ENCODE measurements around the gene RNF113B.

DNA sequence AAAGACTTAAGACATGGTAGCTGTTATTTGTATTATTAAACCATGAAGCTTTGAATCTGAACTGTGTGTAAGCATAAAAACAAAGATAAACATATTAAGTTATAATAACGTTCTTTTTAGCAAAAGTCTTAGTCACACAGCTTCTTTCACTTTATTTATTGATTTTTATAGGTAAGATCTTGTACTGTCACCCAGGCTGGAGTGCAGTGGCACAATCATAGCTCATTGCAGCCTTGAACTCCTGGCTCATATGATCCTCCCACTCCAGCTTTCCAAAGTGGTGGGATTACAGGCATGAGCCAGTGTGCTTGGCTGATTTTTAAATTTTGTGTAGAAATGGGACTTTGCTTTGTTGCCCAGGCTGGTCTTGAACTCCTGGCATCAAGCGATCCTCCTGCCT, 20.8 kb downstream of the RNF113B start:
- TF ChIP-seq CTCF (IDR thresholded peaks at IDR 0.05; ENCODE audit: low read length) (no peak), EZH2 (IDR thresholded peaks at IDR 0.05; ENCODE audit: borderline replicate concordance, low read length) (no peak)
